Activated B cell treated with CpG ODN at 0.5 μM for 24 hours (primary cell): Measurements from ENCODE around the gene GRK7. TPM values are rescaled to one million over a fixed set of nuclear protein-coding genes. Genes with fewer than 3 reads are reported as not detected.
"Not testable (repeated sequence)": the region's sequence is repeated elsewhere in the genome, so short reads cannot be mapped to it uniquely, and the experiment has no call there.

ENCODE experiments used
- ATAC-seq: fragments of 200-7000 bp; cut with Tn5 transposase; one replicate; pipeline ENCODE4 v1.10.0; 2021; ENCODE audit warnings: low read depth, mild to moderate bottlenecking, moderate library complexity
- CTCF ChIA-PET: fragments of 350-600 bp; sonication (Branson Sonifier 250); formaldehyde crosslinking; loops from one replicate; lab custom pipeline; 2021; ENCODE audit warnings: antibody characterized with exemption; lab: Charles Lee
- POLR2A ChIA-PET: fragments of 350-600 bp; sonication (Branson Sonifier 250); formaldehyde crosslinking; loops from one replicate; lab custom pipeline; 2021; ENCODE audit warnings: antibody characterized with exemption; lab: Charles Lee
- DNase-seq: peaks from one replicate; pipeline ENCODE4 v3.0.0; 2022
- H3K27ac Mint-ChIP-seq: one replicate; pipeline ENCODE4 v1.8.0; 2020; ENCODE audit warnings: mixed read lengths
- H3K27me3 Mint-ChIP-seq: one replicate; pipeline ENCODE4 v1.8.0; 2021; ENCODE audit warnings: mixed read lengths
- H3K36me3 Mint-ChIP-seq: one replicate; pipeline ENCODE4 v1.8.0; 2021; ENCODE audit warnings: low read depth, mixed read lengths
- H3K4me1 Mint-ChIP-seq: one replicate; pipeline ENCODE4 v1.8.0; 2021; ENCODE audit warnings: mixed read lengths
- H3K4me3 Mint-ChIP-seq: one replicate; pipeline ENCODE4 v1.8.0; 2020; ENCODE audit warnings: mild to moderate bottlenecking, mixed read lengths
- H3K9me3 Mint-ChIP-seq: one replicate; pipeline ENCODE4 v1.8.0; 2020; ENCODE audit warnings: mixed read lengths
- CTCF ChIP-seq: fragments of 200-600 bp; IDR thresholded peaks from one replicate; pipeline ENCODE4 v1.8.0; 2022; ENCODE audit warnings: antibody characterized with exemption, mild to moderate bottlenecking
- intact Hi-C: fragments of 100-400 bp; cut with micrococcal nuclease; formaldehyde crosslinking; loops from one replicate; pipeline ENCODE4 v1.15.1; 2024
- total RNA-seq: library from RNA; stranded (reverse); gene quantifications from 2 replicates; pipeline ENCODE4 v1.2.3, GENCODE V29; 2022

GRK7 gene
- total RNA-seq, 1 donor from 2014 or later, result not detected

DNA sequence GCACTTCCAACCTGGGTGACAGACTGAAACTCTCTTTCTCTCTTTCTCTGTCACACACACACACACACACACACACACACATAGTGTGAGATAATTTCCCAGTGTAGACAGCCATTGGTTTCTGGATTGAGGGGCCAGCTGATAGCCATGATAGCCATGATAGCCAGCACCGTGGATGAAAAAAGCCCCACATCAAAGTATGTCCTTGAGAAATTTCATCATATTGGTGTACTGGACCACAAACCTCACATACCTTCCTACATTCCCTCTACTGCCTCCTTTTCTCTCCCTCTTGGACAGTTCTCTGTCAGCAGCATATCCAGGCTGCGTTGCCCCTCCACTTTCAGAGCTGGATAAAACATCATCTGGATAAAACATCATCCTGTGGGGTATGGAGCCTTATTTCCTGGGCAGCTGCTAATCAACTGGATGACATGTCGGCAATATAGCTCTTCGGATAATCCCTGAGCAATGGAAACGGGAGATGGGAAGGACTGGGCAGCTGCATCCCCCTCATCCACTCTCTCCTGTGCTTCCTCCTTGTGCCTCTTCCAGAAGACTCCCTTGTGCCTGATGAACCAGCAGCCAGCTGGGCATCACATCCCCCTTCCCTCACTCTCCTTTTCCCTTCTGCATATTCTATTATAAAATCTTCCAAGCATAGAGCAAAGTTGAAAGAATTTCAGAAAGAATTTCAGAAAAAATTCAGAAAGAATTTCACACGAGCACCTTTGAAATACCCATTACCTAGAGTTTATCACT lies 39.3 kb downstream of the GRK7 start:
- intact Hi-C loops, result no loop called here
- ChIA-PET CTCF (interaction anchor here (1.3 kb wide), 1 partner anchor 10 kb away, joined by 3 read pairs; no protein-coding TSS in a partner anchor), POLR2A (no interaction called here)
- DNase-seq (no peak), ATAC-seq (no peak)
- H3K4me3 Mint-ChIP-seq, result no peak overlapping the region
- no peaks in the 10 kb centered on the region for H3K9me3 Mint-ChIP-seq
- peaks cover 2% of the 10 kb centered on the region for H3K27me3 Mint-ChIP-seq
- H3K36me3 Mint-ChIP-seq, result no peaks in the 10 kb centered on the region
- peaks cover 7% of the 10 kb centered on the region for H3K4me1 Mint-ChIP-seq
- no peak for TF ChIP-seq CTCF
- H3K27ac Mint-ChIP-seq, result no peak overlapping the region

- H3K9me3 Mint-ChIP-seq, intact Hi-C loops, H3K36me3 Mint-ChIP-seq, H3K4me3 Mint-ChIP-seq, H3K27ac Mint-ChIP-seq, H3K27me3 Mint-ChIP-seq, ATAC-seq, POLR2A ChIA-PET, DNase-seq, H3K4me1 Mint-ChIP-seq: not testable (repeated sequence)
- CTCF ChIA-PET, result interaction anchor here (1.3 kb wide), 1 partner anchor 9 kb away, joined by 3 read pairs; no protein-coding TSS in a partner anchor
Observed at GRCh38 chr3:141803538-141803937, 40.3 kb downstream of the GRK7 start.

DNA sequence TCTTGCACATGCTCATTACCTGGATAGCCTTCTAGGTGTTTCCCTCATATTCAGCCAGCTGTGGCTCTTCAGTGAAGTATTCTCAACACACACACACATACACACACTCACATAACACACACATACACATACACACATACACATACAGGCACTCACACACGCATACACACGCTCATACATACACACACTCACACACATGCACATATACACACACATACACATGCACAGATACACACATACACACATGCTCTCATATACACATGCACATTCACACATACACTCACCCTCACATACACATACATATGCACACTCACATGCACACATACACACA lies 41.2 kb downstream of the GRK7 start:
- Mint-ChIP-seq H3K4me1 (no peaks in the 10 kb centered on the region), H3K9me3 (no peaks in the 10 kb centered on the region), H3K36me3 (no peaks in the 10 kb centered on the region), H3K27me3 (no peaks in the 10 kb centered on the region), H3K27ac (no peak overlapping the region), H3K4me3 (no peak overlapping the region)
- ChIA-PET CTCF (no interaction called here), POLR2A (no interaction called here)
- ATAC-seq (no peak), DNase-seq (no peak)
- TF ChIP-seq CTCF, result no peak
- intact Hi-C loops, result no loop called here

DNA sequence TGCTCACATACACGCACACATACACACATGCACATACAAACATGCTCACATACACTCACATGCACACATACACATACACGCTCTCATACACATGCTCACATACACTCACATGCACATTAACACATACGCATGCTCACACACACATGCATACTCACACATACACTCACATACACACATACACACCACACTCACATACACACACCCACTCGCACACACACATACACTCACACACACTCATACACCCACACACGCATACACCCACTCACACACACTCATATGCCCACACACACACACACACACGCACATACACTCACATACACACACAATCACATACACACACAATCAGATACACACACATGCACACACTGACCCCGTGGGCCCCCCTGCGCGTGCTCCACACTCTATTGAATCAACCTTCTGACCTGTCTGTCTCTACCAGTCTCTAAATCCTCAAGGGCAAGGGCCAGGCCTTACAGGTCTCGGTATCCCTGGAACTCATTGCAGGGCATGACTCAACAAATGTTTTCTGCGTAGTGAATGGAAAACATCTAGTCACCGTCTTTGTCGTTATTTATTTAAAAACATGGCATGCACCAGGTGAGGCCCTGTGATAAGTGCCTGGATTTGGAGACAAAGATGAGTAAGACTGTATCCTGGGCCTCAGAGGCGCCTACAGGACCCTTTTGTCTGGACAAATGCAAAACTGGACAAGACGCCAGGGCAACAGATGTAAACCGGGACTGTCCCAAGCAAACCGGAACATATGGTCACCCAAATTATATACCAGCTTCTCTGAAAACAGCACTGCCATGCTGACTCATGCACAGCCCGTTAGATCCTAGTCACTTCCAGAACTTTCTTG lies 41.8 kb downstream of the GRK7 start:
- DNase-seq, result no peak
- H3K4me1 Mint-ChIP-seq, result no peaks in the 10 kb centered on the region
- no peak for TF ChIP-seq CTCF
- POLR2A ChIA-PET, result no interaction called here
- CTCF ChIA-PET, result no interaction called here
- no peak for ATAC-seq
- intact Hi-C loops, result no loop called here
- H3K4me3 Mint-ChIP-seq, result no peak overlapping the region
- H3K27ac Mint-ChIP-seq, result no peak overlapping the region
- H3K36me3 Mint-ChIP-seq, result no peaks in the 10 kb centered on the region
- no peaks in the 10 kb centered on the region for H3K9me3 Mint-ChIP-seq
- H3K27me3 Mint-ChIP-seq, result no peaks in the 10 kb centered on the region

DNA sequence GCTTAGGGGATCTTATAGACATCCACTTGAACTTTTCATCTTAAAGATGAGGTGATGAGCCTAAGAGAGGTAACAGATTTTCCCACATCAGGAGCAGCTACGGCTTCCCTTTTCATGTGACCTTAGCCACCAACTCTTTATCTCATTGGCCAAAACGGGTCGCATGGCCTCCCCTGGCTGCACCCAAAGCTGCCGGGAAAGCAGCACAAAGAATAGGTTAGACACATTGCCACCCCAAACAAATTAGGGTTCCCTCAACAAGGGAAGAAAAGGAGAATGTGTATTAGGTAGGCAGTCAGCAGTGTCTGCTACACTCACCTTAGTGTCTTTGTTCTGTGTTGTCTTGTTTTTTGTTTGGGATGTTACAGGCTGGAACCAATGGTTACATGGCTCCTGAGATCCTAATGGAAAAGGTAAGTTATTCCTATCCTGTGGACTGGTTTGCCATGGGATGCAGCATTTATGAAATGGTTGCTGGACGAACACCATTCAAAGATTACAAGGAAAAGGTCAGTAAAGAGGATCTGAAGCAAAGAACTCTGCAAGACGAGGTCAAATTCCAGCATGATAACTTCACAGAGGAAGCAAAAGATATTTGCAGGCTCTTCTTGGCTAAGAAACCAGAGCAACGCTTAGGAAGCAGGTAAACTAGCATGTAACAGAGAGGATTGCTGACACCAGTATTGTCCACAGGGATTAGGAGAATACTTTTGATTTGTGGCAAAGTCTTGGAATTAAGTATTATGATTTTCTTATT lies 44.2 kb downstream of the GRK7 start:
- no peaks in the 10 kb centered on the region for H3K4me1 Mint-ChIP-seq
- POLR2A ChIA-PET, result no interaction called here
- no peak for ATAC-seq
- no peaks in the 10 kb centered on the region for H3K9me3 Mint-ChIP-seq
- no peak overlapping the region for H3K27ac Mint-ChIP-seq
- intact Hi-C loops, result no loop called here
- no peak overlapping the region for H3K4me3 Mint-ChIP-seq
- no peak for TF ChIP-seq CTCF
- CTCF ChIA-PET, result no interaction called here
- no peaks in the 10 kb centered on the region for H3K27me3 Mint-ChIP-seq
- DNase-seq, result no peak
- H3K36me3 Mint-ChIP-seq, result no peaks in the 10 kb centered on the region
